IMR-90 (cell line): ENCODE data around the gene ABL1. TPM values are rescaled to one million over a fixed set of nuclear protein-coding genes. Genes with fewer than 3 reads are reported as not detected.

Experiments
- ATAC-seq: fragments of 200-7000 bp; cut with Tn5 transposase; 2 replicates; pipeline ENCODE4 v1.9.1; 2020; ENCODE audit warnings: low read depth, mild to moderate bottlenecking, moderate library complexity
- BruUV-seq: library from RNA; stranded (reverse); fragments of 400-500 nt; replicated peaks from 2 replicates; lab custom pipeline; 2021; lab: Mats Ljungman, UMichigan
- CTCF ChIA-PET: fragments of 300-600 bp; formaldehyde crosslinking; extraction: SDS; loops from one replicate; lab custom pipeline; 2021; ENCODE audit warnings: antibody characterized with exemption; lab: Yijun Ruan, JAX
- POLR2A ChIA-PET: fragments of 300-600 bp; sonication (Branson Sonifier 250); formaldehyde crosslinking; loops from one replicate; lab custom pipeline; 2022; ENCODE audit warnings: antibody characterized with exemption; ENCODE audit not compliant: unreplicated experiment; lab: Charles Lee
- DNase-seq: peaks from one replicate; pipeline ENCODE4 v3.0.0; 2013
- H2AFZ ChIP-seq: replicated peaks from 2 replicates; pipeline ENCODE3; 2013; ENCODE audit warnings: low read length, mild to moderate bottlenecking; ENCODE audit not compliant: poor library complexity
- H2AK5ac ChIP-seq: 2 replicates; pipeline ENCODE4 v1.6.1; 2013; ENCODE audit warnings: low read depth, low read length, inconsistent platforms
- H2AK9ac ChIP-seq: replicated peaks from 2 replicates; pipeline ENCODE3; 2013; ENCODE audit warnings: mild to moderate bottlenecking, low read depth, low read length, moderate library complexity; ENCODE audit not compliant: poor library complexity
- H2BK120ac ChIP-seq: 2 replicates; pipeline ENCODE4 v1.6.1; 2013; ENCODE audit warnings: low read depth, low read length, inconsistent platforms
- H2BK15ac ChIP-seq: 3 replicates; pipeline ENCODE4 v1.6.1; 2013; ENCODE audit warnings: low read depth, low read length, inconsistent platforms
- H2BK20ac ChIP-seq: 2 replicates; pipeline ENCODE4 v1.6.1; 2013; ENCODE audit warnings: low read depth, mild to moderate bottlenecking, inconsistent platforms, low read length, moderate library complexity
- H2BK5ac ChIP-seq: 2 replicates; pipeline ENCODE4 v1.6.1; 2013; ENCODE audit warnings: mild to moderate bottlenecking, low read depth, low read length, inconsistent platforms; ENCODE audit not compliant: poor library complexity, severe bottlenecking
- H3K14ac ChIP-seq: replicated peaks from 2 replicates; pipeline ENCODE4 v1.6.1; 2013; ENCODE audit warnings: low read depth, low read length, inconsistent platforms
- H3K18ac ChIP-seq: 2 replicates; pipeline ENCODE4 v1.6.1; 2013; ENCODE audit warnings: low read depth, low read length, control low read depth
- H3K23ac ChIP-seq: 2 replicates; pipeline ENCODE4 v1.6.1; 2013; ENCODE audit warnings: low read depth, low read length, inconsistent platforms
- H3K27ac ChIP-seq: 2 replicates; pipeline ENCODE4 v1.5.1; 2013; ENCODE audit warnings: mild to moderate bottlenecking, control low read depth, low read length; ENCODE audit not compliant: insufficient read depth
- H3K27me3 ChIP-seq: 2 replicates; pipeline ENCODE4 v1.6.1; 2013; ENCODE audit warnings: low read length; ENCODE audit not compliant: control insufficient read depth, insufficient read depth
- H3K36me3 ChIP-seq: 2 replicates; pipeline ENCODE4 v1.6.1; 2013; ENCODE audit warnings: low read length, mixed read lengths; ENCODE audit not compliant: control insufficient read depth, insufficient read depth
- H3K4ac ChIP-seq: 2 replicates; pipeline ENCODE4 v1.6.1; 2013; ENCODE audit warnings: low read depth, low read length, inconsistent platforms
- H3K4me1 ChIP-seq: 2 replicates; pipeline ENCODE4 v1.6.1; 2013; ENCODE audit warnings: low read length, mixed read lengths; ENCODE audit not compliant: control insufficient read depth, insufficient read depth
- H3K4me2 ChIP-seq: 2 replicates; pipeline ENCODE4 v1.6.1; 2013; ENCODE audit warnings: low read depth, mild to moderate bottlenecking, control low read depth, low read length, moderate library complexity
- H3K4me3 ChIP-seq: 2 replicates; pipeline ENCODE4 v1.5.1; 2013; ENCODE audit warnings: low read depth, mild to moderate bottlenecking, control low read depth, low read length, moderate library complexity; ENCODE audit not compliant: insufficient read depth
- H3K56ac ChIP-seq: 2 replicates; pipeline ENCODE4 v1.6.1; 2013; ENCODE audit warnings: low read length, inconsistent platforms; ENCODE audit not compliant: insufficient read depth; ENCODE audit errors: extremely low read depth
- H3K79me1 ChIP-seq, 2 experiments: 2 replicates each; pipeline ENCODE4 v1.6.1; 2013; ENCODE audit warnings: low read length in 2 of 2, inconsistent platforms in 1 of 2, low read depth in 1 of 2
- H3K9ac ChIP-seq: 2 replicates; pipeline ENCODE4 v1.6.1; 2013; ENCODE audit warnings: low read depth, low read length, control low read depth
- H3K9me1 ChIP-seq: 2 replicates; pipeline ENCODE4 v1.6.1; 2013; ENCODE audit warnings: low read length, inconsistent platforms; ENCODE audit not compliant: insufficient read depth
- H3K9me3 ChIP-seq: 2 replicates; pipeline ENCODE4 v1.6.1; 2013; ENCODE audit warnings: low read length; ENCODE audit not compliant: control insufficient read depth, insufficient read depth
- H4K20me1 ChIP-seq: 2 replicates; pipeline ENCODE4 v1.6.1; 2013; ENCODE audit warnings: low read length, inconsistent platforms; ENCODE audit not compliant: insufficient read depth
- H4K5ac ChIP-seq: 2 replicates; pipeline ENCODE4 v1.6.1; 2013; ENCODE audit warnings: mild to moderate bottlenecking, low read depth, low read length, control low read depth
- H4K8ac ChIP-seq, 2 experiments: 2 replicates each; pipeline ENCODE4 v1.6.1; 2013; ENCODE audit warnings: low read depth in 2 of 2, low read length in 2 of 2, control low read depth in 1 of 2, inconsistent platforms in 1 of 2
- H4K91ac ChIP-seq: 2 replicates; pipeline ENCODE4 v1.6.1; 2013; ENCODE audit warnings: low read depth, low read length, inconsistent platforms; ENCODE audit not compliant: insufficient read depth
- CHD1 ChIP-seq: IDR thresholded peaks from 2 replicates; pipeline ENCODE4 v1.6.1; 2012; ENCODE audit warnings: low read depth, low read length, improper control_type of control experiment
- WGBS, 2 experiments: methylation state at CpG; one replicate each; pipeline versions ENCODE4 v1.1.5 to v1.1.7; 2013; ENCODE audit warnings: missing lambda C conversion rate in 2 of 2; ENCODE audit not compliant: insufficient read length in 1 of 2; ENCODE audit errors: extremely low coverage in 2 of 2; 5-methylcytosine and 5-hydroxymethylcytosine counted together
- dilution Hi-C: fragments of 300-500 bp; cut with HindIII; formaldehyde crosslinking; loops from one replicate; pipeline ENCODE4 v1.14.3; 2018; ENCODE audit warnings: low sequenced_read_pairs; ENCODE audit not compliant: unreplicated experiment
- in situ Hi-C: fragments of 300-500 bp; cut with MboI; formaldehyde crosslinking; loops from 3 replicates; pipeline ENCODE4 v1.14.3; 2019; ENCODE audit warnings: low sequenced_read_pairs, inconsistent platforms, mixed read lengths
- intact Hi-C: fragments of 100-400 bp; cut with micrococcal nuclease; formaldehyde crosslinking; loops from 2 replicates; pipeline ENCODE4 v1.10.0; 2022
- polyA plus RNA-seq, 3 experiments: library from polyadenylated mRNA; depleted of rRNA; stranded (reverse); fragments of >200 nt; gene quantifications; 2 replicates each; pipeline ENCODE4 v1.2.3, GENCODE V29; 2012; ENCODE audit warnings: low replicate concordance in 1 of 3
- total RNA-seq: library from RNA; depleted of rRNA; stranded (reverse); fragments of >200 nt; gene quantifications from 2 replicates; pipeline ENCODE4 v1.2.3, GENCODE V29; 2012
- TF ChIP-seq, protein P1 (sequence below): fragments of 150-350 bp; IDR thresholded peaks from 2 replicates; pipeline ENCODE4 v1.6.1; 2017; ENCODE audit warnings: mild to moderate bottlenecking, antibody characterized with exemption, low read length, low read depth

Gene ABL1
- total and polyA plus RNA-seq, 2 of the 4 experiments (the other 2 are of a cell fraction) = 33.7 to 49.1 TPM

DNA sequence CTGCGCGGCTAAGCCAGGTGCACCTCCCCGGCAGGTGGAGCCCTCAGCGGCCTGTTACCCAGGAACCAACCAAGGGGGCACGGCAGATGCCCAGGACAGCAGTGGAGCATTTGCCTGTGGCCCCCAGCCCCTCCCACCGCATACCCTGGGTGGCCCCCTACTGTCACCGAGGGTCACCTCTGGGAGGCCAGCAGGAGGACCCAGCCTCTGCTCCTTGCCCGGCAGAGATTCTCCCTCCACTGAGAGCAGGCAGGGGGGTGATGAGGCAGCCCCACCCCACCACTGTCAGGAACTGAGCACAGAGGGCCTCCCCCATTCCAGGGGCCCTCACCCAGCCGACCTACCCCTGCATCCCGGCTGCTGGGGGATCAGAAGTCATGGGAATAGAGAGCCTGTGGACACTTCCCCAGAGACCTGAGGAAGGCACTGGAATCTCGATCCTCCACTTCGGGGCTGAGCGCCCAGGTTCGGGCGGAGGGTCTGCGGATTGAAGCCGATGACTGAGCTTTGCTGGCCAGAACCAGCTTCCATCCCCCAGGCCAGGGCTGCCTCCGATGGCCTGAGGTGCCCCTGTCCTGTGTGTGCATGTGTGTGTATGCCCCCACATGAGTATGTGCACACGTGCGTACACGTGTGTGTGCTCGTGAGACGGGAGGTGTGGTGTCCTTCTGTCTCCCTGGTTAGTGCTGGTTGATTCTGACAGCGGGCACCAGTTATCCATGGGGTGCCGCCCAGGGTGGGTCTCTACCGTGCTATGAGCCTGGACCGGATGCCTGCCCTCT is 61.4 kb downstream of the ABL1 start, which contains the start of gene QRFP:
TSS of gene QRFP (minus strand) at position 580 of the 782 bp plus-strand sequence. CDS start 2,974 bp downstream, outside the sequence.
- no peaks in the 10 kb centered on the region for H3K9me1 ChIP-seq
- ChIA-PET POLR2A (no interaction called here), CTCF (no interaction called here)
- H4K5ac ChIP-seq = no peak within 1 kb of the TSS
- peaks cover 26% of the 10 kb centered on the region for H3K36me3 ChIP-seq
- DNase-seq (no peak), ATAC-seq (no peak)
- H2AFZ ChIP-seq = no peak within 1 kb of the TSS
- no peak within 1 kb of the TSS for H3K4ac ChIP-seq
- no peak within 1 kb of the TSS for H2BK120ac ChIP-seq
- no peak within 1 kb of the TSS for H4K8ac ChIP-seq
- no peak within 1 kb of the TSS for H3K27ac ChIP-seq
- H3K4me3 ChIP-seq = no peak within 1 kb of the TSS
- 0 out of 4 replicates have a peak, but pooled peaks cover 0 to 5% of the 10 kb centered on the region in 2 experiments for H3K79me1 ChIP-seq
- H4K20me1 ChIP-seq = peaks cover 13% of the 10 kb centered on the region
- no TSS peak for BruUV-seq
- H2AK5ac ChIP-seq = no peak within 1 kb of the TSS
- H3K56ac ChIP-seq = no peak within 1 kb of the TSS
- intact Hi-C loops (no loop called here), dilution Hi-C loops (no loop called here), in situ Hi-C loops (no loop called here)
- 86% methylated on average over 10 of the region's 27 CpGs; no CpG with 5 or more reads in 1 of the 2 experiments for WGBS, 2 experiments
- H3K4me2 ChIP-seq = no peak within 1 kb of the TSS
- H3K27me3 ChIP-seq = peaks cover 2% of the 10 kb centered on the region; the same call in 1 of the 2 replicates
- H3K9me3 ChIP-seq = no peaks in the 10 kb centered on the region
- H3K4me1 ChIP-seq = no peaks in the 10 kb centered on the region
- TF ChIP-seq, protein P1, sequence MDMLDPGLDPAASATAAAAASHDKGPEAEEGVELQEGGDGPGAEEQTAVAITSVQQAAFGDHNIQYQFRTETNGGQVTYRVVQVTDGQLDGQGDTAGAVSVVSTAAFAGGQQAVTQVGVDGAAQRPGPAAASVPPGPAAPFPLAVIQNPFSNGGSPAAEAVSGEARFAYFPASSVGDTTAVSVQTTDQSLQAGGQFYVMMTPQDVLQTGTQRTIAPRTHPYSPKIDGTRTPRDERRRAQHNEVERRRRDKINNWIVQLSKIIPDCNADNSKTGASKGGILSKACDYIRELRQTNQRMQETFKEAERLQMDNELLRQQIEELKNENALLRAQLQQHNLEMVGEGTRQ = no peak
- TF ChIP-seq CHD1 = no peak
- H2AK9ac ChIP-seq = peak within 1 kb of the TSS; percentile 2
- no peak within 1 kb of the TSS for H2BK5ac ChIP-seq
- H3K18ac ChIP-seq = no peak within 1 kb of the TSS
- no peak within 1 kb of the TSS for H3K14ac ChIP-seq
- H2BK20ac ChIP-seq = no peak within 1 kb of the TSS
- no peak within 1 kb of the TSS for H3K23ac ChIP-seq
- H3K9ac ChIP-seq = no peak within 1 kb of the TSS
- no peak within 1 kb of the TSS for H4K91ac ChIP-seq
- H2BK15ac ChIP-seq = no peak within 1 kb of the TSS
